Measurements from ENCODE around the gene NRG3.

GRCh38 chr10:82468453-82468852 is 593.5 kb downstream of the NRG3 start:
- TF ChIP-seq ZSCAN5A (tag by site-specific recombination; IDR thresholded peaks at IDR 0.05): no peak
- TF ChIP-seq PATZ1 (tag by site-specific recombination; IDR thresholded peaks at IDR 0.05): no peak
- TF ChIP-seq ZBTB7A (tag by site-specific recombination; IDR thresholded peaks at IDR 0.05; ENCODE audit: low read depth): no peak
- TF ChIP-seq TCF7L2 (IDR thresholded peaks at IDR 0.05; ENCODE audit: borderline replicate concordance, low read depth, low read length): no peak
- no peak for TF ChIP-seq ZNF449 (tag by site-specific recombination; IDR thresholded peaks at IDR 0.05)
- no peak for TF ChIP-seq ZNF274 (IDR thresholded peaks at IDR 0.05; ENCODE audit: low read length)
- no peak for TF ChIP-seq ZNF274 (tag by site-specific recombination; IDR thresholded peaks at IDR 0.05; ENCODE audit: borderline replicate concordance)
- TF ChIP-seq HOXA7 (CRISPR knock-in tag; IDR thresholded peaks at IDR 0.05; ENCODE audit: borderline replicate concordance): no peak
- TF ChIP-seq CTCF (tag by site-specific recombination; IDR thresholded peaks at IDR 0.05): no peak

All from HEK293 (cell line).